K562 (cell line): ENCODE data around the gene CHPF2. TPM values are rescaled to one million over a fixed set of nuclear protein-coding genes. Genes with fewer than 3 reads are reported as not detected.
A peak's percentile ranks its signal among the peaks of the same experiment; 100 is the strongest.

Experiments
- ARNT ChIP-seq, 2 experiments: fragments of 450-650 bp; IDR thresholded peaks; 2 replicates each; pipeline ENCODE4 v1.6.1; 2016; ENCODE audit warnings: mild to moderate bottlenecking in 1 of 2
- BRCA1 ChIP-seq, 2 experiments: fragments of 450-650 bp in 1 of 2; sonication (generic) in 1 of 2; formaldehyde crosslinking in 1 of 2; IDR thresholded peaks; 2 replicates each; pipeline versions ENCODE4 v1.5.0 to v1.6.1; 2017 to 2020; ENCODE audit warnings: mild to moderate bottlenecking in 1 of 2, missing genetic modification reagents in 1 of 2
- ETV1 ChIP-seq: fragments of 450-650 bp; conservative IDR thresholded peaks from 2 replicates; pipeline ENCODE4 v1.6.1; 2016; ENCODE audit warnings: missing genetic modification characterization, control low read depth, low read depth, missing compliant biosample characterization
- FOXA3 ChIP-seq, 2 experiments: fragments of 450-650 bp in 1 of 2; sonication (generic) in 1 of 2; formaldehyde crosslinking; IDR thresholded peaks in 1 of 2; conservative IDR thresholded peaks in 1 of 2; 2 replicates each; pipeline versions ENCODE4 v1.4.0 to v1.8.0; 2020 to 2022; ENCODE audit warnings: mild to moderate bottlenecking in 2 of 2, missing genetic modification reagents in 1 of 2
- KDM5B ChIP-seq: fragments of 200-600 bp; sonication (generic); IDR thresholded peaks from 2 replicates; pipeline ENCODE4 v1.6.1; 2012; ENCODE audit warnings: low read depth, mild to moderate bottlenecking, moderate library complexity, low read length, control low read depth, inconsistent platforms; ENCODE audit not compliant: insufficient replicate concordance
- MAFK ChIP-seq: IDR thresholded peaks from 2 replicates; pipeline ENCODE4 v1.6.1; 2011; ENCODE audit warnings: low read length, improper control_type of control experiment
- MAZ ChIP-seq, 2 experiments: fragments of 450-650 bp in 1 of 2; sonication (generic) in 1 of 2; formaldehyde crosslinking; IDR thresholded peaks in 1 of 2; conservative IDR thresholded peaks in 1 of 2; 2 replicates each; pipeline versions ENCODE4 v1.4.0 to v1.5.0; 2020; ENCODE audit warnings: mild to moderate bottlenecking in 1 of 2, missing genetic modification reagents in 1 of 2
- NFIC ChIP-seq: fragments of 450-650 bp; IDR thresholded peaks from 2 replicates; pipeline ENCODE4 v1.6.1; 2017; ENCODE audit warnings: mild to moderate bottlenecking, inconsistent platforms
- RUNX1 ChIP-seq: sonication (generic); IDR thresholded peaks from 2 replicates; pipeline ENCODE4 v1.6.1; 2016; ENCODE audit warnings: antibody characterized with exemption, low read depth
- SMARCA4 ChIP-seq: fragments of 450-650 bp; IDR thresholded peaks from 2 replicates; pipeline ENCODE4 v1.6.1; 2016
- TBP ChIP-seq: optimal IDR thresholded peaks from 2 replicates; pipeline ENCODE3; 2011; ENCODE audit warnings: low read depth, low read length, improper control_type of control experiment
- ZKSCAN3 ChIP-seq: fragments of 250-450 bp; sonication (Bioruptor Pico); IDR thresholded peaks from 2 replicates; pipeline ENCODE4 v1.4.0; 2020
- ZNF24 ChIP-seq: fragments of 450-650 bp; IDR thresholded peaks from 2 replicates; pipeline ENCODE4 v1.6.1; 2016
- ZSCAN29 ChIP-seq: fragments of 450-650 bp; IDR thresholded peaks from 2 replicates; pipeline ENCODE4 v1.6.1; 2017
- polyA plus RNA-seq, 8 experiments: library from polyadenylated mRNA; depleted of rRNA in 4 of 8; stranded (reverse) in 5 of 8; unstranded in 3 of 8; fragments of >200 nt; fragmentation: Nextera tagmentation in 2 of 8; fragmentation: Illumina TruSeq in 1 of 8; extraction: Ambion mirVana in 2 of 8; extraction: Trizol in 1 of 8; gene quantifications; 2 replicates each; pipeline versions ENCODE4 v1.2.1 to v1.2.3, GENCODE V29; 2011 to 2014; ENCODE audit warnings: inconsistent platforms in 1 of 8, missing spikeins in 1 of 8
- total RNA-seq, 7 experiments: library from RNA; depleted of rRNA in 6 of 7; stranded (reverse); fragments of >200 nt in 6 of 7; fragmentation: Illumina TruSeq in 2 of 7; extraction: Trizol in 2 of 7; gene quantifications; 2 replicates each; pipeline versions ENCODE4 v1.2.1 to v1.2.3, GENCODE V29; 2011 to 2021; ENCODE audit warnings: low replicate concordance in 1 of 7
- TF ChIP-seq, protein P1 (sequence below): fragments of 250-450 bp; sonication (Bioruptor Pico); IDR thresholded peaks from 2 replicates; pipeline ENCODE4 v1.4.0; 2020; ENCODE audit warnings: borderline replicate concordance
- TF ChIP-seq, protein P2 (sequence below): fragments of 250-450 bp; sonication (Bioruptor Pico); IDR thresholded peaks from 2 replicates; pipeline ENCODE4 v1.4.0; 2020; ENCODE audit warnings: mild to moderate bottlenecking, moderate library complexity, borderline replicate concordance
- TF ChIP-seq, protein P3 (sequence below): sonication (generic); formaldehyde crosslinking; IDR thresholded peaks from 2 replicates; pipeline ENCODE4 v1.8.0; 2022; ENCODE audit warnings: missing genetic modification reagents, mild to moderate bottlenecking, borderline replicate concordance

CHPF2 gene
- total and polyA plus RNA-seq, 9 of the 15 experiments (the other 6 are each of a cell fraction or from before 2014, with no cell fraction given) = 0.08 to 32.8 (median 10.5) TPM

DNA sequence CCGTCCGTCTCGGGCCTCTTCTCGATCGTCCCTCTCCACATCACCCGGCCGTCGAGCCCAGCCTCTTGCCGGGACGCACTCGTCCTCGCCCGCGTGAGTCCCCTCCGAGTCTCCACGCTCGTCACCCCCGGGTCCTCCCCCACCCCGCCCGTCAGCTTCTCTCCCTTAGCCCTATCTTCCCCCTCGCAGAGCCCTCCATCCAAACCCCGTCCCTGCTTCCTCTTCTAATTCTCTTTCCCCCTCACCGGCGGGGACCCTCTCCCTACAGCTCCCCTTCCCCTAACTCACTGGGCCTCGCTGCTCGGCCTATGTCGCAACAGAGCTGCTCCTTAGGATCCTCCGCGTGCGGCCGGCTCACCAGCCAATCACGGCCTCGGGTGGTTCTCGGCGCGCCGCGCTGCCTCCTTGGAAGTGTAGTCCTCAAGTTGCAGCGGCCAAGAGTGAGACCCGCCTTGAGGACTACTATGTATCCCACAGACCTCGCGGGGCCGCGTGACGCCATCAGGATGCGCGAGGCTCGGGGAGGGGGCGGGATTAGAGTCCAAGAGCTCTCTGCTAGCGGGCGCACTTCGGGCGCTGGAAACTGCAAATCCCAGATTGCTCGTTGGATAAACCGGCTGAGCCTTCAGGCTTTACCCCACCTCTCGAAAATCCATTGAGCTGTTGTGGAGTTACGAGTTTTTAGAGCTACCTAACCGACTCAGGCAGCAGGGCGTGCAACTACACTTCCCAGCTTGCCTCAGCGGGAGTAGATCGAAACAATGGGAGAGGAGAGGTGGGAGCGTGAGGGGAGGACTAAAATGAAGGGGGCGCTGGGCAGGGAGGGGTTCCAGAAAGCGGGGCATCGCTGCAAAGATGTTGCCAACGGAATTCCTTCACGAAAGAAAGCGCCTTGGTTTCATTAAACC, 5.2 kb upstream of the CHPF2 start, which contains the start of gene ABCF2 (continued):
- TF ChIP-seq, protein P1, sequence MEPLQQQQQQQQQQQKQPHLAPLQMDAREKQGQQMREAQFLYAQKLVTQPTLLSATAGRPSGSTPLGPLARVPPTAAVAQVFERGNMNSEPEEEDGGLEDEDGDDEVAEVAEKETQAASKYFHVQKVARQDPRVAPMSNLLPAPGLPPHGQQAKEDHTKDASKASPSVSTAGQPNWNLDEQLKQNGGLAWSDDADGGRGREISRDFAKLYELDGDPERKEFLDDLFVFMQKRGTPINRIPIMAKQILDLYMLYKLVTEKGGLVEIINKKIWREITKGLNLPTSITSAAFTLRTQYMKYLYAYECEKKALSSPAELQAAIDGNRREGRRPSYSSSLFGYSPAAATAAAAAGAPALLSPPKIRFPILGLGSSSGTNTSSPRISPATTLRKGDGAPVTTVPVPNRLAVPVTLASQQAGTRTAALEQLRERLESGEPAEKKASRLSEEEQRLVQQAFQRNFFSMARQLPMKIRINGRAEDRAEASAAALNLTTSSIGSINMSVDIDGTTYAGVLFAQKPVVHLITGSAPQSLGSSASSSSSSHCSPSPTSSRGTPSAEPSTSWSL (CRISPR knock-in tag) = no peak
- no peak for TF ChIP-seq BRCA1 (IDR thresholded peaks at IDR 0.05)
- TF ChIP-seq BRCA1 (CRISPR knock-in tag; IDR thresholded peaks at IDR 0.05) = no peak
- TF ChIP-seq, protein P2, sequence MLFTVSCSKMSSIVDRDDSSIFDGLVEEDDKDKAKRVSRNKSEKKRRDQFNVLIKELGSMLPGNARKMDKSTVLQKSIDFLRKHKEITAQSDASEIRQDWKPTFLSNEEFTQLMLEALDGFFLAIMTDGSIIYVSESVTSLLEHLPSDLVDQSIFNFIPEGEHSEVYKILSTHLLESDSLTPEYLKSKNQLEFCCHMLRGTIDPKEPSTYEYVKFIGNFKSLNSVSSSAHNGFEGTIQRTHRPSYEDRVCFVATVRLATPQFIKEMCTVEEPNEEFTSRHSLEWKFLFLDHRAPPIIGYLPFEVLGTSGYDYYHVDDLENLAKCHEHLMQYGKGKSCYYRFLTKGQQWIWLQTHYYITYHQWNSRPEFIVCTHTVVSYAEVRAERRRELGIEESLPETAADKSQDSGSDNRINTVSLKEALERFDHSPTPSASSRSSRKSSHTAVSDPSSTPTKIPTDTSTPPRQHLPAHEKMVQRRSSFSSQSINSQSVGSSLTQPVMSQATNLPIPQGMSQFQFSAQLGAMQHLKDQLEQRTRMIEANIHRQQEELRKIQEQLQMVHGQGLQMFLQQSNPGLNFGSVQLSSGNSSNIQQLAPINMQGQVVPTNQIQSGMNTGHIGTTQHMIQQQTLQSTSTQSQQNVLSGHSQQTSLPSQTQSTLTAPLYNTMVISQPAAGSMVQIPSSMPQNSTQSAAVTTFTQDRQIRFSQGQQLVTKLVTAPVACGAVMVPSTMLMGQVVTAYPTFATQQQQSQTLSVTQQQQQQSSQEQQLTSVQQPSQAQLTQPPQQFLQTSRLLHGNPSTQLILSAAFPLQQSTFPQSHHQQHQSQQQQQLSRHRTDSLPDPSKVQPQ (CRISPR knock-in tag) = no peak
- TF ChIP-seq ZSCAN29 = no peak
- TF ChIP-seq SMARCA4 = no peak; the same call in 1 of the 2 replicates
- no peak for TF ChIP-seq ETV1 (tag)
- TF ChIP-seq, protein P3, sequence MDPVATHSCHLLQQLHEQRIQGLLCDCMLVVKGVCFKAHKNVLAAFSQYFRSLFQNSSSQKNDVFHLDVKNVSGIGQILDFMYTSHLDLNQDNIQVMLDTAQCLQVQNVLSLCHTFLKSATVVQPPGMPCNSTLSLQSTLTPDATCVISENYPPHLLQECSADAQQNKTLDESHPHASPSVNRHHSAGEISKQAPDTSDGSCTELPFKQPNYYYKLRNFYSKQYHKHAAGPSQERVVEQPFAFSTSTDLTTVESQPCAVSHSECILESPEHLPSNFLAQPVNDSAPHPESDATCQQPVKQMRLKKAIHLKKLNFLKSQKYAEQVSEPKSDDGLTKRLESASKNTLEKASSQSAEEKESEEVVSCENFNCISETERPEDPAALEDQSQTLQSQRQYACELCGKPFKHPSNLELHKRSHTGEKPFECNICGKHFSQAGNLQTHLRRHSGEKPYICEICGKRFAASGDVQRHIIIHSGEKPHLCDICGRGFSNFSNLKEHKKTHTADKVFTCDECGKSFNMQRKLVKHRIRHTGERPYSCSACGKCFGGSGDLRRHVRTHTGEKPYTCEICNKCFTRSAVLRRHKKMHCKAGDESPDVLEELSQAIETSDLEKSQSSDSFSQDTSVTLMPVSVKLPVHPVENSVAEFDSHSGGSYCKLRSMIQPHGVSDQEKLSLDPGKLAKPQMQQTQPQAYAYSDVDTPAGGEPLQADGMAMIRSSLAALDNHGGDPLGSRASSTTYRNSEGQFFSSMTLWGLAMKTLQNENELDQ (CRISPR knock-in tag) = 0 out of 2 replicates have a peak, but pooled peaks have one; percentile 9
- TF ChIP-seq NFIC = no peak
- TF ChIP-seq TBP = peak; percentile 88
- TF ChIP-seq FOXA3 (CRISPR knock-in tag; conservative IDR thresholded peaks at IDR 0.05 in 1 of 2, IDR thresholded peaks at IDR 0.05 in 1 of 2) = 0 out of 4 replicates have a peak, but pooled peaks of 1 of the 2 experiments have one; percentile 24
- TF ChIP-seq ARNT (IDR thresholded peaks at IDR 0.05) = peak; percentile 13 to 23; a peak in 1 of 4 replicates
- no peak for TF ChIP-seq RUNX1
- peak; percentile 83 for TF ChIP-seq KDM5B
- TF ChIP-seq MAZ (CRISPR knock-in tag; conservative IDR thresholded peaks at IDR 0.05 in 1 of 2, IDR thresholded peaks at IDR 0.05 in 1 of 2) = peak; percentile 95; a peak in 3 of 4 replicates
- no peak; the same call in 1 of the 2 replicates for TF ChIP-seq MAFK
- TF ChIP-seq ZKSCAN3 (CRISPR knock-in tag) = no peak
- no peak for TF ChIP-seq ZNF24
